ENCODE data around the gene BMERB1.
"Not testable (repeated sequence)": the region's sequence is repeated elsewhere in the genome, so short reads cannot be mapped to it uniquely, and the experiment has no call there.

The BMERB1 gene

GRCh38 chr16:15434425-15435215 lies at the start of gene BMERB1:
Gene BMERB1, plus strand, starts transcription at chr16:15434588. Its CDS starts 66 bp downstream, at chr16:15434654.
- DNase-seq (ENCODE audit: low read depth): peak; percentile 50

- not testable (repeated sequence) for DNase-seq (ENCODE audit: low read depth)
Observed at GRCh38 chr16:15388060-15388459, 46.3 kb upstream of the BMERB1 start.

- DNase-seq (ENCODE audit: low read depth): not testable (repeated sequence)
Observed at GRCh38 chr16:15389916-15390315, 44.5 kb upstream of the BMERB1 start.

GRCh38 chr16:15393025-15393424 lies 41.4 kb upstream of the BMERB1 start:
- not testable (repeated sequence) for DNase-seq (ENCODE audit: low read depth)

GRCh38 chr16:15395631-15396508 lies 38.5 kb upstream of the BMERB1 start, which contains the start of gene MPV17L:
Gene MPV17L, plus strand, starts transcription at chr16:15395754. Its CDS starts 144 bp downstream, at chr16:15395898.
- not testable (repeated sequence) for DNase-seq (ENCODE audit: low read depth)

GRCh38 chr16:15396509-15396829 lies 37.9 kb upstream of the BMERB1 start:
- not testable (repeated sequence) for DNase-seq (ENCODE audit: low read depth)

GRCh38 chr16:15396948-15397594 lies 37.3 kb upstream of the BMERB1 start:
- DNase-seq (ENCODE audit: low read depth): no peak

- no peak for DNase-seq (ENCODE audit: low read depth)
Observed at GRCh38 chr16:15398618-15399316, 35.6 kb upstream of the BMERB1 start.

GRCh38 chr16:15399317-15399716 lies 35.1 kb upstream of the BMERB1 start:
- DNase-seq (ENCODE audit: low read depth): no peak

GRCh38 chr16:15400314-15400713 lies 34.1 kb upstream of the BMERB1 start:
- not testable (repeated sequence) for DNase-seq (ENCODE audit: low read depth)

- no peak for DNase-seq (ENCODE audit: low read depth)
Observed at GRCh38 chr16:15401972-15402371, 32.4 kb upstream of the BMERB1 start.

GRCh38 chr16:15403392-15403995 lies 30.9 kb upstream of the BMERB1 start:
- DNase-seq (ENCODE audit: low read depth): no peak

GRCh38 chr16:15404091-15404490 lies 30.3 kb upstream of the BMERB1 start:
- not testable (repeated sequence) for DNase-seq (ENCODE audit: low read depth)

GRCh38 chr16:15404792-15405191 lies 29.6 kb upstream of the BMERB1 start:
- DNase-seq (ENCODE audit: low read depth): no peak

- DNase-seq (ENCODE audit: low read depth): not testable (repeated sequence)
Observed at GRCh38 chr16:15407756-15408155, 26.6 kb upstream of the BMERB1 start.

- DNase-seq (ENCODE audit: low read depth): not testable (repeated sequence)
Observed at GRCh38 chr16:15409476-15409875, 24.9 kb upstream of the BMERB1 start.

GRCh38 chr16:15415511-15415985 lies 18.8 kb upstream of the BMERB1 start:
- no peak for DNase-seq (ENCODE audit: low read depth)

GRCh38 chr16:15417197-15417596 lies 17.2 kb upstream of the BMERB1 start:
- no peak for DNase-seq (ENCODE audit: low read depth)

GRCh38 chr16:15418206-15418605 lies 16.2 kb upstream of the BMERB1 start:
- DNase-seq (ENCODE audit: low read depth): no peak

- DNase-seq (ENCODE audit: low read depth): not testable (repeated sequence)
Observed at GRCh38 chr16:15421696-15422095, 12.7 kb upstream of the BMERB1 start.

- DNase-seq (ENCODE audit: low read depth): no peak
Observed at GRCh38 chr16:15422222-15422621, 12.2 kb upstream of the BMERB1 start.

Measured in fibroblast of the conjunctiva (primary cell).